Testis (tissue), 2 donors: ENCODE results near the gene MEF2C.

Experiments
- POLR2A ChIP-seq: fragments of 450-650 bp; IDR thresholded peaks from one replicate; pipeline ENCODE4 v1.6.1; 2017; ENCODE audit warnings: antibody characterized with exemption, mild to moderate bottlenecking, moderate library complexity
- TF ChIP-seq, protein P1 (sequence below), 3 experiments: fragments of 450-650 bp in 2 of 3; fragments of 200-600 bp in 1 of 3; sonication (generic) in 1 of 3; IDR thresholded peaks; one replicate each; pipeline ENCODE4 v1.5.1; 2016 to 2019; ENCODE audit warnings: antibody characterized with exemption in 3 of 3, mild to moderate bottlenecking in 2 of 3, moderate library complexity in 1 of 3

- TF ChIP-seq, protein P1, sequence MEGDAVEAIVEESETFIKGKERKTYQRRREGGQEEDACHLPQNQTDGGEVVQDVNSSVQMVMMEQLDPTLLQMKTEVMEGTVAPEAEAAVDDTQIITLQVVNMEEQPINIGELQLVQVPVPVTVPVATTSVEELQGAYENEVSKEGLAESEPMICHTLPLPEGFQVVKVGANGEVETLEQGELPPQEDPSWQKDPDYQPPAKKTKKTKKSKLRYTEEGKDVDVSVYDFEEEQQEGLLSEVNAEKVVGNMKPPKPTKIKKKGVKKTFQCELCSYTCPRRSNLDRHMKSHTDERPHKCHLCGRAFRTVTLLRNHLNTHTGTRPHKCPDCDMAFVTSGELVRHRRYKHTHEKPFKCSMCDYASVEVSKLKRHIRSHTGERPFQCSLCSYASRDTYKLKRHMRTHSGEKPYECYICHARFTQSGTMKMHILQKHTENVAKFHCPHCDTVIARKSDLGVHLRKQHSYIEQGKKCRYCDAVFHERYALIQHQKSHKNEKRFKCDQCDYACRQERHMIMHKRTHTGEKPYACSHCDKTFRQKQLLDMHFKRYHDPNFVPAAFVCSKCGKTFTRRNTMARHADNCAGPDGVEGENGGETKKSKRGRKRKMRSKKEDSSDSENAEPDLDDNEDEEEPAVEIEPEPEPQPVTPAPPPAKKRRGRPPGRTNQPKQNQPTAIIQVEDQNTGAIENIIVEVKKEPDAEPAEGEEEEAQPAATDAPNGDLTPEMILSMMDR (IDR thresholded peaks at IDR 0.05), result no peak
- no peak for TF ChIP-seq POLR2A
Observed at GRCh38 chr5:88708021-88708420, 175.0 kb downstream of the MEF2C start.
